ENCODE results near the gene MUC6.
"Not testable (repeated sequence)": the region's sequence is repeated elsewhere in the genome, so short reads cannot be mapped to it uniquely, and the experiment has no call there.

Gene MUC6

DNA sequence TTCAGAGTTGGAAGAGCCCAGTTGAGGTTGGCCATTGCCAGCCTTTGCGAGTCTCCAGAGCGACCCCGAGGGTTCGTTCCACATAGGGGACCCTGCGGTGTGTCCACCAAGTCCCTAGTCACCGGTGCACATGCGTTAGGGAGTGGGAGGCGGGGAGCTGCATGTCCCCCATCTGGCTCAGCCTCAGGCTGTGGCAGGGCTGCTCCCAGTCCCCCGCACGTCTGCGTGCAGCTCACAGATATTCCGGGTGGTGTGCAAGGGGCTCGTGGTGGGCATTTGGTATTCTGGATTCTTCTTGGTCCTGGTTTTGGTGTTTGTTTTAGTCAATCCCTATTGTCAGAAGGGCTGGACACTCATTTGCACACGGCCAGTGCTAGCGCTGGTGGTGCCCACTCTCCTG lies 48.8 kb downstream of the MUC6 start:
- DNase-seq (ENCODE audit: low read depth in 2 of 2): no peak

DNA sequence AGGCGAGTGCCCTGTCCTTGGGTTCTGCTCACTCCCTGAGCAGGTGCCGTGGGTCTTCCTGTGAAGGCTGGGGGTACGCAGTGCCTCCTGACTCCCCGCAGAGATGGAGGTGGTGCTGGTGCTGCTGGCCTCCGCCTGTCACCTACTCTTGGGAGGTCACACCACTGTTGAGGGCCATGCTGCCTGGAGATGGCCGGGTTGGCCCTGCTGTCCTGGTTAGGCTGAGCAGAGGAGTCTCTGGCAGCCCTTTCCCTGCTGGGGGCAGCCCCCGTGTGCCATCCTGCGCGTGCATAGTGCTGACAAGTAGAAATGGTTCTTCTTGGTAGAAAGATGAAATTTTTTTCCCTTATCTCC lies 49.6 kb downstream of the MUC6 start:
- no peak for DNase-seq (ENCODE audit: low read depth in 2 of 2)

DNA sequence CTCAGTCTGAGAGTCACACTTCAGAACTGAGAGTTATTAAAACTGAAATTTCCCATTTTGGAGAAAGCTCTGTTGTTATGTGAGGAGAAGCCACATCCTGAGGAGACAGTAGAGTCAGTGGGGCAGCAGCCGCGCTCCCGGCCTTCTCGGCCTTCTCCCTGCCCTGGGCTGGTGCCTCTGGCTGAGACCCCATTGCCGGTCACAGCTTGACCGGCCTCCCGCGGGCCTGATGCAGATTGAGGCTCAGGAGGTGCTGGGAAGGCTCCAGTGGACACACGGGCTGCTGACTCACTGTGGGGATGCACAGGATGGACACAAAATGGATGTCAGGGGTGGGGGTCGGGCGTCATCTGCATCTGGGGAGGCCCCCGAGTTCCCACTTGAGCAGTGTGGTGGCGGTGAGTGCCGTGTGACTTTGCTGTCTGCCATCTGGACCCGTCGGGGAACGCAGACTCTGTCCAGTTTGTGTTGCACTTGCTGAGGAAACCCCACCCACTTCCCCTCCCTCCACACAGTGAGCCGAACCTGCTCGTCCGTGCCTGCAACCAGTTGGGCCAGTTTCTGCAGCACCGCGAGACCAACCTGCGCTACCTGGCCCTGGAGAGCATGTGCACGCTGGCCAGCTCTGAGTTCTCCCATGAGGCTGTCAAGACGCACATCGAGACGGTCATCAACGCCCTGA lies 50.1 kb downstream of the MUC6 start:
- DNase-seq (ENCODE audit: low read depth in 2 of 2): no peak

DNA sequence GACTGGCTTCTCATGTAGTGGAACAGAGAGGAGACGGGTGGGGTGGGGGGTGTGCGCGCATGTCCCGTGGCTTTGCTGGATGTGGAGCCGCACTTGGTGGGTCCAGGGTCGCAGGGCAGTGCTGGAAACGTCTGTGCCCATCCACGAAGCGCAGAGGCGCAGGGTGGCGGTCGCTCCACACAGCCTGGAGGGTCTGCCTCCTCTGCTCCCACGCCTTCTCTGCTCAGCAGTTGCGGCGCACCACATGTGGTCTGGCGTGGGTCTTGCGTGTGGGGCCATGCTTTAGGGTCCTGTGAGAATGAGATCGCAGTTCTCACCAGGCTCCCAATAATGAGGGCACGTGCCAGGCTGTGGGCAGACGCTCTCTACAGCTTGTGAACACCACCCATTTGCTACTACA lies 50.7 kb downstream of the MUC6 start:
- no peak for DNase-seq (ENCODE audit: low read depth in 2 of 2)

DNA sequence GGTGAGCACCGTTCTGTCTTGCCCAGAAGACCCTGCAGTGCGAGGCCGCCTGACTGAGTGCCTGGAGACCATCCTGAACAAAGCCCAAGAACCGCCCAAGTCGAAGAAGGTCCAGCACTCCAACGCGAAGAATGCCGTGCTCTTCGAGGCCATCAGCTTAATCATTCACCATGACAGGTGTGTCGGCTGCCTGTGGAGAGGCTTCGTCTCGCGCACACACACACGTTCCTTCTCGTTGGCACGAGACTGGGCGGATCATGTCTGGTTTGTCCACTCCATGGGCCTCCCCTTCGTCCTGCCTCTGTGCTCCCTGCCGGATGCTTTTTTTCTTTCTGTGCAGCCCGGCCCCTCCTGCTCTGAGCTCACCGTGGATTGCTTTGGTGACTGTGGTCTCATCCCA lies 51.1 kb downstream of the MUC6 start:
- DNase-seq (ENCODE audit: low read depth in 2 of 2): no peak

DNA sequence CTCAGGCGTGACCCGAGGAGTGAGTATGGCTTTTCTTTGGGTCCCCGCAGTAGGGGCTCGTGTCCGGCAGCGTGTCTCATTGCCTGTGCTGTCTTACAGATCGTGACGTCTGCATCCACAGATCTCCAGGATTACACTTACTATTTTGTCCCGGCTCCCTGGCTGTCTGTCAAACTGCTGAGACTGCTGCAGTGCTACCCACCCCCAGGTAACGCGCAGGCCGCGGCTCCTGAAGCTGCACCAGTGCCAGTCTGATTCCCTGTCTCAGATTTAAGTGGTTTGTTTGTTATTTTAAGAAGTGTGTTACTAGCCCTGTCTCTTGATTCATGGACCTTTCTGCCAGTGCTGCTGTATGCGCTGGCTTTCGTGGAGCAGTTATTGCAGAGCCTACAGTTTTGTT lies 52.0 kb downstream of the MUC6 start:
- DNase-seq (ENCODE audit: low read depth in 2 of 2): no peak

DNA sequence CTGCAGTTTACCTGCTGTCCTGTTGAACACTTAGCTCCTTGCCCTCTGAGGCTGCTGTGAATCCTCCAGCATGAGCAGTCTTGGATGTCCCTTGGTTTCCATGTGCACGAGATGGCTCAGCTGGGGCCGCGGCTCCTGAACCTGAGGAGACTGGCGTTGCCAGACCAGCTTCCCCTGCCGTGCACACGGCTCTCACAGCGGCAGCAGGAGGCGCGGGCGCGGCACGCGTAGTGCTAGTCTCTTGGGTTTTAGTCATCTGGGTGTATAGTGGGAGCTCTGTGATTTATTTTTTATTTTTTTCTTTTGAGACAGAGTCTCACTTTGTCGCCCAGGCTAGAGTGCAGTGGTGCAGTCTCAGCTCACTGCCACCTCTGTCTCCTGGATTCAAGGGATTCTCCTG lies 54.8 kb downstream of the MUC6 start:
- no peak for DNase-seq (ENCODE audit: low read depth in 2 of 2)

DNA sequence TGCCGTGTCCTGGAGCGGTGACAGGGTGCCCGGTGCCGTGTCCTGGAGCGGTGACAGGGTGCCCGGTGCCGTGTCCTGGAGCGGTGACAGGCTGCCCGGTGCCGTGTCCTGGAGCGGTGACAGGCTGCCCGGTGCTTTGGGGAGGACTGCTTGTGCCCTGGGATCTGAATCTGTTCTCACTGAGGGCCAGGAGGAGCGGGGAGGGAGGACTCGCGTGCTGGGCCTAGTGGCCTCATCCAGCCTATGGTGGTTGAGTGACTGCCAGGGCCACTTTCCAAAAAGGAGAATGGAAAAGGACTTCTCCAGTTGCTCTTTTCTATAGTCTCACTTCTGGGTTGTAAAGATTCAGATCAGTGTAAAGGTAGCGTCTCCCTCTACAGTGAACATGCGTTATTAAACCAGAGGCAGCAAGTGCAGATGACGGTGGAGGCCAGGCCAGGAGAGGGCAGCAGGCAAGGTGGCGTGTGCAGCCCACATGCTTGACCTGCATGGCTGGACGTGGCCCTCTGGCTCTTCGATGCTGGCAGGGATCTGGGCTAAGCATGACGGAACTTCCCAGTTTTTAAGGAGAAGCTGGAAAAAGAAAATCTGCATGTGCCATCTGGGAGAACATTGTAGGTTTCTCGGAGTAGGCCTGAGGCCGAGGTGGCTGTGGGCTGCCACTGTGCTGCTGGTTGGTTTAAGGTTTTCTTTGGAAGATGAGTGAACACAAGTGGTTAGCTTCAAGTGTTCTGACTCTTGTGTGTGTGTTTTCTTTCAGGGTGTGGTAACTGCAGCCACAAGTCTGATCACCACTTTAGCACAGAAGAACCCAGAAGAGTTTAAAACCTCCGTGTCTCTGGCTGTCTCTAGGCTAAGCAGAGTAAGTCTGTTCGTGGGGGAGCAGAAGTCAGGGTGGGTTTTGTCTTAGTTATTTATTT lies 55.8 kb downstream of the MUC6 start:
- DNase-seq (ENCODE audit: low read depth in 2 of 2): no peak

DNA sequence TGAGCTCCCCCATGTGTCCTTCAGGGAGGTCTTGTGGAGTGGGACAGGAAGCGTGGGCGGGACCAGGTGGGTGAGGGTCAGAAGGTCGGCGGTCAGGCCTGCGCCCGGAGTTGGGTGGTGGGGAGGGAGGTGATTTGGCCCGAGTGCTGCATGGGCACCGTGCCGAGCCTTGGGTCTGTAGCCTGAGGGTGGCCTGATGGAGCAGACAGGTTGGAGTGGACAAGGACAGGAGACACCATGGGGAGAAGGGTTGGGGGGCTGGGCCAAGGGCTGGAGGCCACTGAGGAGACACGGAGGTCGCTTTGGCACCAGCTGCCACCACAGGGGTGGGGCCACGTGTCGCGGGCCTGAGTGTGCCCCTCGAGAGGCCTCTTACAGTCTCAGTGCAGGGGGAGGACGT lies 57.7 kb downstream of the MUC6 start:
- DNase-seq (ENCODE audit: low read depth in 2 of 2): no peak

DNA sequence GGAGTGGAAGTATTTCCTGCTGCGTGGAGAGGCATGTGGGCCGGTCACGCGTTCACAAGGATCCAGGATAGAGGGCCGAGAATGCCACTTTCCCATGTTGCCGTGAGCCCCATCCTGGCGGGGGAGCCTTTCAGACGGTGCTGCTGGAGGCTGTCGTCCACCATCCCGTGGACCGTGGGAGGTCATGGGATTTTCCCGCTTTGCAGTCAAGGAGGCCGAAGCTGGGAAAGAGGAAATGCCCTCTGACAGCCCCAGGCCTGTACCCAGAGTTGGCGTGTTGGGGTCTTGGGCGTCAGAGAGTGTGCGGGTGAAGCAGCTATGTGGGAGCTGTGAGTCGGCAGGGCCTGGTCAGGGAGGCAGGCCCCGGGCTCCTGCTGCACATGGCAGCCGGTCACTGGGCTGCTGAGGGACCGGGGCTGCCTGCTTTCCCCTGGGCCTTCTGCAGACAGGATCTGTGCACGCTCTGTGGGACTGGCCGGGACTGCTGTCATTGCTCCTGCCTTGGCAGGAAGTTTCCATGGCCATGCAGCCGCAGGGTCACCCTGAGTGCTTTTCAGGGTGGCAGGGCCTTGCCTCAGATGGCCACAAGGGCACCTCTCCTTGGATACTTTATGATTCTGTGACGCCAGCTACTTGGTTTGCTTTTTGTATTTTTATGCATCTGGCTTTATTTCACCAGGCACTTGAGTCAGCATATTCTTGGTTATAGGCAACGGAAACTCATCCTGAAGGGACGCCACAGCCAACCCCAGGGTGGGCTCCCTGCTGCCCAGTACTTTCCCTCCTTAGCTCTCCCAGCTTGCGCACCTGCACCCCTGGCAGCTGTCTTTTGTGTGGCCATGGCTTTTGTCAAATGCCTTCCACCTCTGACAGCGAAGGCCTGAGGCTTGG lies 58.4 kb downstream of the MUC6 start:
- DNase-seq (ENCODE audit: low read depth in 2 of 2): no peak

DNA sequence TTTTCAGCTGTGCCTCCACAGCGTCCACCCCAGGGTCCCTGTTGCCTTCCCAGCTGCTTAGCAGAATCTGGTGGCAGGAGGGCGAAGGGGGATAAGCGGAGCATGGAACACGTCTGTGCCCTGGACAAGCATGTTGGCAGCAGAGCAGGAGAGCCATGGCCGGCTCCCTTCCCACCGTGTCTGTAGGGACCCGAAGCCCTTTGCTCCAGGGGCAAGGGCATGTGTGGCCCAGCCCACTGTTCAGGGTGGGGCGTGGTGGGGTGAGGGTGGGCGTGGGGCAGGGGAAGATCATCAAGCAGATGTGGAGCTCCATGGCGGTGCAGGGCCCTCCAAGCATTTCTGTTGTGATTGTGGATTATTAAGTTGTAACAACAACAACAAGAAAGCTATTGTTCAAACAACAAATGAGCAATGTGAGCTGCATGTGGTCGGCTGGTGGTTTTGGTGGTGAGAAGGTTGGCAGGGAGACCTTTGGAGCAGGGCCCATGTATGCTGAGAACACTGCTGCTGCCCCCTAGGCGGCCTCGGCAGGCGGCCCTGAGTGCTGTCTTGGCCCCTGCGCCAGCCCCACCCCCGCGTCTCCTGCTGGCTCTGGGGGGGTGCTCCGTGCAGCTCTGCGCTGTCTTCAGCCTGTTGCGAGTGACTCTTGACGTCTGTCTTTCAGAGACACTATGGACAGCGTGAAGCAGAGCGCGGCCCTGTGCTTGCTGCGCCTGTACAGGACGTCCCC lies 59.9 kb downstream of the MUC6 start:
- no peak for DNase-seq (ENCODE audit: low read depth in 2 of 2)

DNA sequence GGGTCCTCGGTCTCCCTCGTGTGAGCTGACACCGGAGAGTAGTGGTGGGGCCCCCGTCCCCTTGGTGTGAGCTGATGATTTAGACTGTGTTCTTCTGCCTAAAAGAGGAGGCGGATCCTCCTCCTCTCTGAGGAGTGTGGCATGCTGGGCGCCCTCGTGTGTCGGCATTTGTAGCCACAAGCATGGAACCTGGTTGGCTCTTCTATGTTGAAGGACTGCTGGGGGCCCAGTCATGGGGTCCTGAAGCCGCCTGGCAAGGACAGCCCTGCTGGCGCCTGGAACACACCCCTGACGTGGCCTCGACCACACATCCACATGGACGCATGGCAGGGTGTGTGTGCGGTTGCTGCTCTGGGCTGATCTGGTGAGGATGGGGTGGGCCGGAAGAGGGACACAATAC lies 60.7 kb downstream of the MUC6 start:
- DNase-seq (ENCODE audit: low read depth in 2 of 2): peak in 1 of 2 experiments; percentile 6

DNA sequence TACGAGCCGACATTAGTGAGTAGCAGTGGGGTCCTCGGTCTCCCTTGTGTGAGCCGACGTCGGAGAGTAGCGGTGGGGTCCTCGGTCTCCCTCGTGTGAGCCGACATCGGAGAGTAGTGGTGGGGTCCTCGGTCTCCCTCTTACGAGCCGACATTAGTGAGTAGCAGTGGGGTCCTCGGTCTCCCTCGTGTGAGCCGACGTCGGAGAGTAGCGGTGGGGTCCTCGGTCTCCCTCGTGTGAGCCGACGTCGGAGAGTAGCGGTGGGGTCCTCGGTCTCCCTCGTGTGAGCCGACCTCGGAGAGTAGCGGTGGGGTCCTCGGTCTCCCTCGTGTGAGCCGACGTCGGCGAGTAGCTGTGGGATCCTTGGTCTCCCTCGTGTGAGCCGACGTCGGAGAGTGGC lies 61.1 kb downstream of the MUC6 start:
- DNase-seq (ENCODE audit: low read depth in 2 of 2): not testable (repeated sequence)

DNA sequence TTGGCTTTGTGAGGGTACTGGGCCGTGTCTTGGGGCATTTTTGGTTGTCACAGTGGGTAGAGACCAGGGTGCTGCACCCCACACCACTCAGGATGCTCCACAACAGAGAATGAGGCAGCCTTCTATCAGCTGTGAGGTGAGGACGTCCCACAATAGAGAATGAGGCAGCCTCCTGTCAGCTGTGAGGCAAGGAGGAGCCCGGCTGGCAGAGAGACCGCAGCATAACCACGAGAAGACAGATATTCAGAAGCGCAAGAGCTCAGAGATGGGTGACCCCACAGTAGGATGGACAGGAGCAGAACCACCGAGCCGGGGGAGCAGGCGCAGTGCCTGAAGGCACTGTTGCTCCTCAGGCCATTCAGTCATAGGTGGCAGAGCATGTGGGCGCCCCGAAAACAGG lies 63.3 kb downstream of the MUC6 start:
- DNase-seq (ENCODE audit: low read depth in 2 of 2): no peak

DNA sequence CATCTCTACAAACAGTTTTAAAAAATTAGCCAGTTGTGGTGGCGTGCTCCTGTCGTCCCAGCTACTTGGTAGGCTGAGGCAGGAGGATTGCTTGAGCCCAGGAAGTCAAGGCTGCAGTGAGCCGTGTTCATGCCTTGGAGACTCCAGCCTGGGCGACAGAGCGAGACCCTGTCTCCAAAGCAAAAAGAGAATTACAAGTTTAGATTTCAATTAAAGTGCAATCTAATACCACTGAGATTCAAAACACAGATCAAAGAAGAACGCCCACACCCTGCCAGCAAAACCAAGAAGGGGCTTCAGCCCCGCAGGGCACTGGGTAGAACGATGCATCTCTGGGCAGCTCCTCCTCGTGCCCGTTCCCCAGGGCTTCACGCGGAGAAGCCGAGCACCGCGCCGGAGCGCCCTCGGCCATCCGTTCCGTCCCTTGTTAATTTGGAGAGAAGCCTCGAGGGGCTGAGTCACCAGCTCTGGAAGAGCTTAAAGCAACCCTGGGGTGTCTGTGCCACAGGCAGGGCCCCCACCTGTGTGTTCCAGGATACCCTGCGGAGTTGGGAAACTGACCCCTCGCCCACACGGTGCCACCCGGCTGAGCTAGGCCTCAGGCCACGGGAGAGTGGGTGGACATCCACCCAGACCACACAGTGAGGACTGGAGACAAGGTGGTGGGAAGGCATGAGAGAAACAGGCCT lies 63.9 kb downstream of the MUC6 start:
- no peak for DNase-seq (ENCODE audit: low read depth in 2 of 2)

DNA sequence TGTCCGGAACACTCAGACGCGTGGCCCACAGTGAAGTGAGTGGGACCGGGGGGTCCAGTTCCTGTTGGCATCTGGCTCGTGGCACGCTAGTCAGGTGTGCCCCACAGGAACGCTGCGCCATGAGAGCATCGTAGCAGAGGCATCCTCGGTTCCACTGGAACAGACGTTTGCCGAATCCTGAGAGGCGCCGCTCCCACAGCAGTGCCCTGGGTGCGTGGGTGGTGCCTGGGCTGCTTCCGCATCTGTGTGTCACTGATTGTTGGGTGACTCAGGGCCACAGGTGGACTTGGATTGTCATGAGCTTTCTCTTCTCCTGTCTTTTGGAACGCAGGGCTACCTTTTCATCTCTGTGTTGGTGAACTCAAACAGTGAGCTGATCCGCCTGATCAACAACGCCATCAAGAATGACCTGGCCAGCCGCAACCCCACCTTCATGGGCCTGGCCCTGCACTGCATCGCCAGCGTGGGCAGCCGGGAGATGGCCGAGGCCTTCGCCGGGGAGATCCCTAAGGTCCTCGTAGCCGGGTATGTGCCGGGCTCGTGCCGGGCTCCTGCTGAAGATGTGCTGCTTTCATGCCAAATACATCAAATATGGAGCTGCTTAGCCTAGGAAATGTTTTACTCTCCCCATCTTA lies 64.7 kb downstream of the MUC6 start:
- DNase-seq (ENCODE audit: low read depth in 2 of 2): no peak

DNA sequence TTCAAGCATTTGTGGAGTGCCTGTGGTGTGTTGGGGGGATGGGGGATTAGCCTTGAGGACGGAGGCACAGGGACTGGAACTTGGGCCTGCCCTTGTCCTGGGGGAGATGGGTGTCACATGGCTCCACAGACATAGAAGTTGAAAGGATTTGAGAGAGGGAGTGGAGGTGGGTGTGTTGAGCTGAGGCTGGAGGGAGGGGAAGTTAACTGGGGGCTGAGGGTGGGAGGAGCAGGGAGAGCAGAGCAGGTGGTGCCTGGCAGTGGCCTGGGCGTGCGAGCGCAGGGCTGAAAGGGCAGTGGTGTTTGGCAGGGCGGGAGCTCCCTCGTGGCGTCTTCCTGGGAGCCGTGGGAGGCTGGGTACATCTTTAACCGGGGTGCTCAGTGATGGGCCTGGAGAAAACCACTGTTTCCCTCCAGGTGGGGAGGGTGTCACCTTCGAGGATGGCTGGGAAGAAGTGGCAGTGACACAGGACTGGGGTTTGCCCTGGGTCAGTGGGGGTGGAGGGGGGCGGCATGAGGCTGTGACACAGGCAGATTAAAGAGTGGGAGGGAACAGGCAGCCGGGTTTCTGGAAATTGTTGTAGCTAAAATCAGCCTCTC lies 65.3 kb downstream of the MUC6 start:
- DNase-seq (ENCODE audit: low read depth in 2 of 2): no peak

DNA sequence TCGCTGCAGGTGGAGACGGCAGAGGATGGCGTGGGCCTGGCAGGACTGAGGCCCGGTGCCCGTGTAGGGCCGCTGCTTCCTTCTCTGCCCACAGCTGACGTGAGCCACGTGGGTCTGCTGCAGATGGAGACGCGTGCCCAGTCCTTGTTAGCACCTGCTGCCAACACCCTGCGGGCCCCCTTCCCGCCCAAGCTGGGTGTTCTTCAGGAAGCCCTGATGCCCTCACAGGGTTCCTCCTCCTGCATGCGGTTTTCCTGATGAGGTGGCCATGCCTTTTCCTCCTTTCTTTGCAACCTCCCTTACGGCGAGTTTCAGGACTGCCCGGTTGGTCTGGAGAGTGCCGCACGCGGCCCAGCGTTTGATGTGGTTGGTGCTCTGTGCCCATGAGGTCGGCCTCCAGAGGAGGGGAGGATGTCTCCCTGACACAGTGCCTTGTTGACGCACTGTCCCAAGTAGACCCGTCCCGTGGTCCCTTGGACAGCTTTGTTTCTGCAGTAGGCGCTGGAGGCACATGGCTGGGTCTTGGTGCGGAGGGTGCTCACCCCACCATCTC lies 66.1 kb downstream of the MUC6 start:
- no peak for DNase-seq (ENCODE audit: low read depth in 2 of 2)

DNA sequence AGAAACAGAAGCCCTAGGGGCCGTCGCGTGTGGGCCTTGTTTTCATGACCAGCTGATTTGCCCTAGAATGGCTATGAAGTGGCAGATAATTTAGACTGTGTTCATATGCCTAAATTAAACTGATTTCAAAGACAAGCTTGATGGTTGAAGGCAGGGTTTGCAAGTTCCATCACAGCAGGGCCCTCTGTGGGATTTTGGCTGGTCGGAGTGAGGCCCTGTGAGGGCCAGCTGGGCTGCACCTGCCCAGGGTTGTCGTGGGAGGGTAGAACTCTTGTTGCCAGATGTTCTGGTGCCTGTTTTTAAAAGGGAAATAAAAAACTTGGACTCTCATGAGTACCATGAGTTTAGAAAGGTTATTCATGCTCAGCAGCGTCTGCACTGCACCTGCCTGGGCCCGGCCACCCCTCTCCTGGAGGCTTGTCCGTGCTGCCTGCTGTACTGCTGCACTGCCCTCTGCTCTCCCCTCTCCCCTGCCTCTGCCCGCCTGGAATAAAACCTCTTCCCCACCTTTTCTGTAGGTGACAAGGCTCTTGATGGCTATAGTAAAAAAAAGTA lies 66.8 kb downstream of the MUC6 start:
- DNase-seq (ENCODE audit: low read depth in 2 of 2): no peak

DNA sequence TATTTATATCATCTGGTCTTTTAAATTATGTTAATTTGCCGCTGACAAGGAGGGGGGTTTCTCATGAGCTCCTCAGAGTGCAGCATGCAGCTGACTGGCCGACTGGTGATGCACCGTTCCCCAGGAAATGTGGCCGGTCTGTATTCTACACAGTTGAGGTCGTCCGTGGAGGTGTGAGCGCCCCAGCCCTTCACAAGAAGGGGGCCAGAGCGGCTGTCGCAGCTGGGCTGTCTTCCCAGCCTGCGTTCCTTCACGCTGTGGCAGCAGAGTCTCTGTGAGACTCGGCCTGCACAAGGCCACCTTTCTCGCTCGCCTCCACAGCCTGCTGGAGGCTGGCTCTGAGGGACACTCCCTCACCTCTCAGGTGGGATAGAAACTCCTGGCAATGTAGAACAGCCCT lies 67.7 kb downstream of the MUC6 start:
- no peak for DNase-seq (ENCODE audit: low read depth in 2 of 2)
